ENCODE results near the gene GNRH2.
A peak's percentile ranks its signal among the peaks of the same experiment; 100 is the strongest.
"Not testable (repeated sequence)": the region's sequence is repeated elsewhere in the genome, so short reads cannot be mapped to it uniquely, and the experiment has no call there.

The GNRH2 gene

DNA sequence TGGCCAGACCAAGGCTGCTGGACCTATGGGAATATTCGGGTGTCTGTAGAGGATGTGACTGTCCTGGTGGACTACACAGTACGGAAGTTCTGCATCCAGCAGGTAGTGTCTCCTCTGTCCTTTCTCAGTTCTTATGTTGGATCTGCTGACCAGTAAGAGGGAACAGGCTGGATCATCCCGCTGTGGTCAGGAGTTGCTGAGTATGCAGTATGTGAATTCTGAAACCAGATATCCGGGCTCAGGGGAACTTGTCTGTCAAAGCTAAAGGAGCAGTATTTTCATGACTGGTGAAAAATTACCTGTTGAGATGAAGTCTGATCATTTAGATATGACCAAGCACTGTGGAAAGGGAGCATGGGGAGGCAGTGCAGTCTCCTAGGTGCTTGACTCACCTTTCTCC is 22.1 kb upstream of the GNRH2 start:
- TF ChIP-seq, protein P1, sequence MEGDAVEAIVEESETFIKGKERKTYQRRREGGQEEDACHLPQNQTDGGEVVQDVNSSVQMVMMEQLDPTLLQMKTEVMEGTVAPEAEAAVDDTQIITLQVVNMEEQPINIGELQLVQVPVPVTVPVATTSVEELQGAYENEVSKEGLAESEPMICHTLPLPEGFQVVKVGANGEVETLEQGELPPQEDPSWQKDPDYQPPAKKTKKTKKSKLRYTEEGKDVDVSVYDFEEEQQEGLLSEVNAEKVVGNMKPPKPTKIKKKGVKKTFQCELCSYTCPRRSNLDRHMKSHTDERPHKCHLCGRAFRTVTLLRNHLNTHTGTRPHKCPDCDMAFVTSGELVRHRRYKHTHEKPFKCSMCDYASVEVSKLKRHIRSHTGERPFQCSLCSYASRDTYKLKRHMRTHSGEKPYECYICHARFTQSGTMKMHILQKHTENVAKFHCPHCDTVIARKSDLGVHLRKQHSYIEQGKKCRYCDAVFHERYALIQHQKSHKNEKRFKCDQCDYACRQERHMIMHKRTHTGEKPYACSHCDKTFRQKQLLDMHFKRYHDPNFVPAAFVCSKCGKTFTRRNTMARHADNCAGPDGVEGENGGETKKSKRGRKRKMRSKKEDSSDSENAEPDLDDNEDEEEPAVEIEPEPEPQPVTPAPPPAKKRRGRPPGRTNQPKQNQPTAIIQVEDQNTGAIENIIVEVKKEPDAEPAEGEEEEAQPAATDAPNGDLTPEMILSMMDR (IDR thresholded peaks at IDR 0.05) = no peak
- no peaks in the 10 kb centered on the region for H3K27me3 Mint-ChIP-seq (ENCODE audit: low read depth, poor library complexity)
- H3K27ac Mint-ChIP-seq = no peak overlapping the region
- peaks cover 74% of the 10 kb centered on the region for H3K36me3 Mint-ChIP-seq (ENCODE audit: low read depth)
- H3K4me1 Mint-ChIP-seq = peaks cover 25% of the 10 kb centered on the region
- no peak overlapping the region for H3K4me3 Mint-ChIP-seq
- no peak for DNase-seq
- H3K9me3 Mint-ChIP-seq = peaks cover 33% of the 10 kb centered on the region

DNA sequence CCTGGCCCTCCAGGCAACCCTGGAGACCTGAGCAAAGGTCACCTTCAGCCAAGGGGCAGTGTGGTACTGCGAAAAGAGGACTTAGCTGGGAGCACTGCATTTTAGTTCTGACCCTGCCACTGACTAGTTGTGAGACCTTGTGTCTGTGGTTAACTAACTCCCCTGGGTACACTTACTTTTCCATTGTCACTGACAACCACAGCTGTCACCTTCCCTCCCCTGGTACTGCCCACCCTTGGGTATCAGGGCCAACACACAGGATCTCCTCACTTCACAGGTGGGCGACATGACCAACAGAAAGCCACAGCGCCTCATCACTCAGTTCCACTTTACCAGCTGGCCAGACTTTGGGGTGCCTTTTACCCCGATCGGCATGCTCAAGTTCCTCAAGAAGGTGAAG is 21.6 kb upstream of the GNRH2 start:
- Mint-ChIP-seq H3K4me1 (peaks cover 25% of the 10 kb centered on the region), H3K27ac (no peak overlapping the region), H3K9me3 (peaks cover 33% of the 10 kb centered on the region), H3K36me3 (ENCODE audit: low read depth) (peaks cover 74% of the 10 kb centered on the region), H3K4me3 (no peak overlapping the region), H3K27me3 (ENCODE audit: low read depth, poor library complexity) (no peaks in the 10 kb centered on the region)
- TF ChIP-seq, protein P1 (IDR thresholded peaks at IDR 0.05) = no peak
- DNase-seq = no peak

DNA sequence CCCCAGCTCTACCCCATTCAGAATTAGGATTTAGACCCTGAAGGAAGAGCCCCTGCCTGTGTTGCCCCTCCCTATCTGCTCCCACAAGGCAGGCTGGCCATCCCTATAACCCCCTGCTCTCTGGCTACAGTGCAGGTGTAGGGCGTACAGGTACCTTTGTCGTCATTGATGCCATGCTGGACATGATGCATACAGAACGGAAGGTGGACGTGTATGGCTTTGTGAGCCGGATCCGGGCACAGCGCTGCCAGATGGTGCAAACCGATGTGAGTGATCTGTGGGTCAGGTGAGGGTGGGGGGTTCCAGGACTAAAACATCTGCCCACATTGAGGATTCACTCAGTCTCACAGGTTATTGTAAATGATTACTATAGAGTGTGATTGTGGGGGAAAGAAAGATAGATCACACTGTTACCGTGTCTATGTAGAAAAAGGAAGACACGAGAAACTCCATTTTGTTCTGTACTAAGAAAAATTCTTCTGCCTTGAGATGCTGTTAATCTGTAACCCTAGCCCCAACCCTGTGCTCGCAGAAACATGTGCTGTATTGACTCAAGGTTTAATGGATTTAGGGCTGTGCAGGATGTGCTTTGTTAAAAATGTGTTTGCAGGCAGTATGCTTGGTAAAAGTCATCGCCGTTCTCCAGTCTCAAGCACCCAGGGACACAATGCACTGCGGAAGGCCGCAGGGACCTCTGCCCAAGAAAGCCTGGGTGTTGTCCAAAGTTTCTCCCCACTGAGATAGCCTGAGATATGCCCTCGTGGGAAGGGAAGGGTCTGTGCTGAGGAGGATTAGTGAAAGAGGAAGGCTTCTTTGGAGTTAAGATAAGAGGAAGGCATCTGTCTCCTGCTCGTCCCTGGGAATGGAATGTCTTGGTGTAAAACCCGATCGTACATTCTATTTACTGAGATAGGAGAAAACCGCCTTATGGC is 20.6 kb upstream of the GNRH2 start:
- Mint-ChIP-seq H3K36me3 (ENCODE audit: low read depth) (peaks cover 72% of the 10 kb centered on the region), H3K4me1 (peaks cover 25% of the 10 kb centered on the region), H3K27ac (peak overlapping the region; percentile 95), H3K9me3 (peaks cover 24% of the 10 kb centered on the region)
- not testable (repeated sequence) for H3K4me3 Mint-ChIP-seq; DNase-seq; H3K27me3 Mint-ChIP-seq (ENCODE audit: low read depth, poor library complexity)

DNA sequence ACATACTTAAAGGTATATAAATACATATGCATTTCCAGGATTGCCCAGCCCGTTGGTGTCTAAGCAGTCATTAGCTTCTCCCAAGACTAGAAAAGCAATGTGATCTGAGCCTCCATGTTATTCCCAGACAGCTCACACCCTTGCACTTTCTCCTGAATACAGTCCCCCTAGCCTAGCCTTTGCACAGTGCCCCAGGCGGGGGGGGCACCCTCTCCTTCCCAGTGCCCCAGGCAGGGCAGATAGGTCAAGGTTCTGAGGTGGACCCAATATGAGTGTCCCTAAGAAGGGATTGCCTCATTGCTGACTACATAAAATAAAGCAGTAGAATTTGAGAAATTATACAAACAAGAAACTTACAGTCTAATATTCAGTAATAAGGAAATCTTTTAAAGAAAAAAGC is 15.4 kb upstream of the GNRH2 start:
- Mint-ChIP-seq H3K4me1 (peaks cover 7% of the 10 kb centered on the region), H3K27me3 (ENCODE audit: low read depth, poor library complexity) (no peaks in the 10 kb centered on the region), H3K9me3 (no peaks in the 10 kb centered on the region), H3K4me3 (no peak overlapping the region), H3K36me3 (ENCODE audit: low read depth) (peaks cover 50% of the 10 kb centered on the region), H3K27ac (no peak overlapping the region)
- DNase-seq = no peak
- TF ChIP-seq, protein P1 (IDR thresholded peaks at IDR 0.05) = no peak

DNA sequence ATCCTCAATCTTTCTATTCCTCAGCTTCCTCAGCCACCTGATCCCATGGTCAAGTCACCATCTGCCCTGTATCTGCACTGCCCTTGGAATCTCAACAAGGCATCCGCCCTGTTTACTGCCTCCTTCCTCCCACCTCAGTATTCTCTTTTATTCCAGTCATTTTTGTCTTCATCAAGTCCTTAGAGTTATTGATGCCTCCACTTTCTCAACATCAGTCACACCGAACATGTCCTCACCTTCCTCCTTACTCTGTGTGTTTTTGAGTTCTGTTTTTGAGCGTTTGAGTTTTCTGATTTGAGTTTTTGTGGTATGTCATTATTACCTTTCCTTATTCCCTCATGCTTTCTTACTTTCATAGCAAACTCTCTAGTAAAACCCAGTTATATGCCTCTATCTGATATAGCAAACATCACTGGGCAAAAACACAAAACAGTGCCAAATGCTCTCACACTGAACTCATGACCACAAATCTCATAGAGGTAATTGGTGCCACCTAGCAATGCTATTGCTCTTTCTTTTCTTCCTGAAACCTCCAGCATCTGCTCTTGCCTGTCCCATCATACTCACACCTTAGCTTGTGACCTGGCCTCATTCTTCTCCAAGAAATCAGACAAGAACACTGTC is 11.8 kb upstream of the GNRH2 start:
- no peak for DNase-seq
- Mint-ChIP-seq H3K36me3 (ENCODE audit: low read depth) (peaks cover 46% of the 10 kb centered on the region), H3K4me1 (no peaks in the 10 kb centered on the region), H3K27ac (no peak overlapping the region), H3K4me3 (no peak overlapping the region), H3K9me3 (no peaks in the 10 kb centered on the region), H3K27me3 (ENCODE audit: low read depth, poor library complexity) (no peaks in the 10 kb centered on the region)
- TF ChIP-seq, protein P1 (IDR thresholded peaks at IDR 0.05) = no peak

DNA sequence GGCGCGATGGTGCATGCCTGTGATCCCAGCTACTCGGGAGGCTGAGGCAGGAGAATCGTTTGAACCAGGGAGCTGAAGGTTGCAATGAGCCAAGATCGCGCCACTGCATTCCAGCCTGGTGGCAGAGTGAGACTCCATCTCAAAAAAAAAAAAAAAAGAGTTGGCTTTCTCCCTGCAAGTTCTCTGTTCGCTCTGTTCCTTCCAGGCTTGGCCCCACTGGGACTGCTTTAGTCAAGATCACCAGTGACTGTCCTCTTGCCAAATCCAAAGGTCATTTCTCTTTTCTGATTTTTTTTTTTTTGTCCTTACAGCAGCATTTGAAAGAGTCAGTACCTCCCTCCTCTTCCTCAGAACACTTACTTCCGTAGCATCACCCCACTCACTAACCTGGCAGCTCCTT is 10.8 kb upstream of the GNRH2 start:
- Mint-ChIP-seq H3K27me3 (ENCODE audit: low read depth, poor library complexity) (no peaks in the 10 kb centered on the region), H3K4me1 (peaks cover 4% of the 10 kb centered on the region), H3K27ac (no peak overlapping the region), H3K36me3 (ENCODE audit: low read depth) (peaks cover 38% of the 10 kb centered on the region), H3K4me3 (no peak overlapping the region), H3K9me3 (no peaks in the 10 kb centered on the region)
- no peak for DNase-seq
- TF ChIP-seq, protein P1 (IDR thresholded peaks at IDR 0.05) = no peak
